Hippocampal formation (tissue), 2 donors: ENCODE measurements around the gene TMEM123.

Experiments used
- DNase-seq, 2 donors: peaks; one replicate each; lab custom pipeline; 2025; lab: John Stamatoyannopoulos, UW

The TMEM123 gene

GRCh38 chr11:102471474-102471873 lies 18.9 kb upstream of the TMEM123 start:
- no peak for DNase-seq

- DNase-seq = no peak
Observed at GRCh38 chr11:102470251-102470650, 17.7 kb upstream of the TMEM123 start.

- DNase-seq = no peak
Observed at GRCh38 chr11:102469196-102469821, 16.7 kb upstream of the TMEM123 start.

- DNase-seq = no peak
Observed at GRCh38 chr11:102468616-102469195, 16.1 kb upstream of the TMEM123 start.

GRCh38 chr11:102467853-102468580 lies 15.5 kb upstream of the TMEM123 start:
- DNase-seq = no peak

- DNase-seq = no peak
Observed at GRCh38 chr11:102467080-102467708, 14.6 kb upstream of the TMEM123 start.

- no peak for DNase-seq
Observed at GRCh38 chr11:102465696-102466095, 13.1 kb upstream of the TMEM123 start.

- DNase-seq = no peak
Observed at GRCh38 chr11:102464859-102465500, 12.4 kb upstream of the TMEM123 start.

- no peak for DNase-seq
Observed at GRCh38 chr11:102464037-102464436, 11.5 kb upstream of the TMEM123 start.

GRCh38 chr11:102462610-102463009 lies 10.0 kb upstream of the TMEM123 start:
- DNase-seq = no peak

GRCh38 chr11:102459393-102459792 lies 6.8 kb upstream of the TMEM123 start:
- no peak for DNase-seq

GRCh38 chr11:102458548-102458947 lies 6.0 kb upstream of the TMEM123 start:
- DNase-seq = no peak

- no peak for DNase-seq
Observed at GRCh38 chr11:102457865-102458264, 5.3 kb upstream of the TMEM123 start.

GRCh38 chr11:102457056-102457677 lies 4.6 kb upstream of the TMEM123 start:
- DNase-seq = no peak

- no peak for DNase-seq
Observed at GRCh38 chr11:102456381-102456780, 3.8 kb upstream of the TMEM123 start.

GRCh38 chr11:102453921-102454320 lies 1.4 kb upstream of the TMEM123 start:
- DNase-seq = no peak

- peak in 1 of 2 donors; percentile 35 for DNase-seq
Observed at GRCh38 chr11:102453302-102453695, 734 bp upstream of the TMEM123 start.

GRCh38 chr11:102451681-102452460 lies 694 bp downstream of the TMEM123 start:
- peak; percentile 77 to 81 for DNase-seq

GRCh38 chr11:102451041-102451680 lies 1.4 kb downstream of the TMEM123 start:
- DNase-seq = no peak
